ENCODE measurements around the gene WSB1.
"Not testable (repeated sequence)": the region's sequence is repeated elsewhere in the genome, so short reads cannot be mapped to it uniquely, and the experiment has no call there.

Gene WSB1

DNA sequence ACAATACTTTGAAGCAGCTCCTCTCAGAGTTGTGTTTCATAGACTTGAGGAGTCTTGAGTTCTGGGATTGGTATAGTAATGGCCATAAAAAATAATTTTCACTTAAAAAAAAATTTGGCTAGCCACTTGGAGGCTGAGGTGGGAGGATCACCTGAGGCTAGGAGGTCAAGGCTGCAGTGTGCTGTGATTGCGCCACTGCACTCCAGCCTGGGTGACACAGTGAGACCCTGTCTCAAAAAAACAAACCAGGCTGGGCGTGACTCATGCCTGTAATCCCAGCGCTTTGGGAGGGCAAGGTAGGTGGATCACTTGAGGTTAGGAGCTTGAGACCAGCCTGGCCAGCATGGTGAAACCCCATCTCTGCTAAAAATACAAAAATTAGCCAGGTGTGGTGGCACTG is 14.8 kb upstream of the WSB1 start:
- 86 to 95% methylated on average over 3 of the region's 3 CpGs for WGBS, 2 experiments
- H3K27ac ChIP-seq (ENCODE audit: insufficient read depth, low read depth, low read length, poor library complexity, severe bottlenecking); H3K4me3 ChIP-seq (ENCODE audit: insufficient read depth, low read depth, low read length); H3K4me1 ChIP-seq (ENCODE audit: control insufficient read depth, insufficient read depth, low read length); H3K9me3 ChIP-seq (ENCODE audit: control insufficient read depth, low read length); H3K36me3 ChIP-seq (ENCODE audit: control insufficient read depth, insufficient read depth, low read length); H3K27me3 ChIP-seq (ENCODE audit: control insufficient read depth, insufficient read depth, low read length, poor library complexity, severe bottlenecking): not testable (repeated sequence)

DNA sequence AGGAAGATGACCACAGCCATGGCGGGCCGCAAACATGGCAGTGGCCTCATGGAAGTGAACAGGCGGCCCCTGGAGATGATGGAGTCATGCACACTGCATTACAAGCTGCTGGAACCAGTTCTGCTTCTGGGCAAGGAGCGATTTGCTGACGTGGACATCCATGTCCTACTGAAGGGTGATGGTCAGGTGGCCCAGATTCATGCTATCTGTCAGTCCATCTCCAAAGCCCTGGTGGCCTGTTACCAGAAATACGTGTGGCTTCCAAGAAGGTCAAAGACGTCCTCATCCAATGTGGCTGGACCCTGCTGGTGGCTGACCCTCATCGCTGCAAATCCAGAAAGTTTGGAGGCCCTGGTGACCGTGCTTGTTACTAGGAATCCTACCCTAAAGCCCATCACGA is 13.4 kb upstream of the WSB1 start:
- no peaks in the 10 kb centered on the region for H3K27me3 ChIP-seq (ENCODE audit: control insufficient read depth, insufficient read depth, low read length, poor library complexity, severe bottlenecking)
- H3K4me1 ChIP-seq (ENCODE audit: control insufficient read depth, insufficient read depth, low read length), result peaks cover 4% of the 10 kb centered on the region
- H3K27ac ChIP-seq (ENCODE audit: insufficient read depth, low read depth, low read length, poor library complexity, severe bottlenecking), result no peak overlapping the region
- WGBS, 2 experiments, result 91 to 93% methylated on average over 9 to 10 of the region's 10 CpGs
- no peaks in the 10 kb centered on the region for H3K36me3 ChIP-seq (ENCODE audit: control insufficient read depth, insufficient read depth, low read length)
- H3K9me3 ChIP-seq (ENCODE audit: control insufficient read depth, low read length), result no peaks in the 10 kb centered on the region
- no peak overlapping the region for H3K4me3 ChIP-seq (ENCODE audit: insufficient read depth, low read depth, low read length)

DNA sequence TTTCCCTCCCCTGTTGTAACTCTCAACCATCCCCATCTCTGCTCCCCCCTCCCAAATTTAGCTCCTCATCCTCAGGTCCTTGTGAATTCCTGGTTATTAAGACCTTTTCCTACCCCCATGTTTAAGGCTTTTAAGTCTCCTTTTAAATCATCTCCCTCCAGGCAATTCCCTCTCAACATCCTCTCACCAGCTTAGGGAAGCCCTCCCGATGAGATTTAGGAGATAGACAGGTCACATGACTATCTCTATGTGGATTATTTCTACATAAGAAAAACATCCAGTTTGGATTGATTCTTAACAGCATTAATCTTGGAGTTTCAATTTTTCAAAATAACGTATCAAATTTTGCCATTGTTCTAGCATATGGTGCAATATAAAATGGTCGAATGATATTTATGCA is 12.5 kb upstream of the WSB1 start:
- 91 to 98% methylated on average over 3 of the region's 3 CpGs for WGBS, 2 experiments
- Histone ChIP-seq H3K4me1 (ENCODE audit: control insufficient read depth, insufficient read depth, low read length) (peaks cover 4% of the 10 kb centered on the region), H3K9me3 (ENCODE audit: control insufficient read depth, low read length) (no peaks in the 10 kb centered on the region), H3K36me3 (ENCODE audit: control insufficient read depth, insufficient read depth, low read length) (no peaks in the 10 kb centered on the region), H3K4me3 (ENCODE audit: insufficient read depth, low read depth, low read length) (no peak overlapping the region), H3K27me3 (ENCODE audit: control insufficient read depth, insufficient read depth, low read length, poor library complexity, severe bottlenecking) (no peaks in the 10 kb centered on the region), H3K27ac (ENCODE audit: insufficient read depth, low read depth, low read length, poor library complexity, severe bottlenecking) (no peak overlapping the region)

DNA sequence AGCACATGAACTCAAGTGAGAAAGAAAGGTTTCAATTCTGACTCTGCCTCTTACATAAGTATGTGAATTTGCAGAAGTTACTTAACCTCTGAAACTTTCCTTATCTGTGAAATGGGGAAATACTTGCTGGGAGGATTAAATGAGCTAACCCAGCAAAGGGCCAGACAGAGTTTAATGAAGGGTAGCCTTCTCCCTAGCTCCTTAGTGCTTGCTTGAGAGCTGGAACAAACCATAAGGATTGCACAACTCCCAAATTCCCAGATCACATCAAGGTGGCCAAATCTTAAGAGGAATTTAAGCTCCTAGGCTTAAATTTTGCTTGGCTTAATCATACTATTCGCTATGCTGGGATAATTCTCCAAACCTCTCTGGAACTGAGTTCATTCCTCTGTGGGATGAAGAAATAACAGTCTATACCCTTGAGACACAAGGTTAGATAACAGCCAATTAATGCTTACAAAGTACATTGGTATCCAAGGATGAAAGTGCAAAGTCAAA is 11.8 kb upstream of the WSB1 start:
- Histone ChIP-seq H3K27ac (ENCODE audit: insufficient read depth, low read depth, low read length, poor library complexity, severe bottlenecking) (no peak overlapping the region), H3K4me1 (ENCODE audit: control insufficient read depth, insufficient read depth, low read length) (no peaks in the 10 kb centered on the region), H3K4me3 (ENCODE audit: insufficient read depth, low read depth, low read length) (no peak overlapping the region), H3K27me3 (ENCODE audit: control insufficient read depth, insufficient read depth, low read length, poor library complexity, severe bottlenecking) (no peaks in the 10 kb centered on the region), H3K9me3 (ENCODE audit: control insufficient read depth, low read length) (no peaks in the 10 kb centered on the region), H3K36me3 (ENCODE audit: control insufficient read depth, insufficient read depth, low read length) (no peaks in the 10 kb centered on the region)
- 100% methylated on average over 1 of the region's 1 CpG for WGBS, 2 experiments

DNA sequence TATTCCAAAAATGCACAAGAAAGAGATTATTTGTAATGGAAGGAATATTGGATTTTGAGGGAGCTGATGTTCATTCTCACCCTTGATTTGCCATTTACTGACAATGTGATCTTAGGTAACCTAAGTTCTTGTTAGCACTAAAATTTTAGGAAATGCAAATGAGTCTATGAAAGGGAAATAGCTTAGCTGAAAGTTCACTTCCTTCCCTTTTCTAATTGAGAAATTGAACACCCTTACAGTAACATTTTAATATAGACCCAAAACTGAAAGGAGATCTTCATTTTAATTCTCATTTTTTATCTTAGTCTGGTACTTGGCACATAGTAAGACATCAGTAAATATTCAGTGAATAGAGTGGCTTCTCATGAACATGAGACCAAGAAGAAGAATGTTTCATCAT is 10.9 kb upstream of the WSB1 start:
- Histone ChIP-seq H3K4me1 (ENCODE audit: control insufficient read depth, insufficient read depth, low read length) (no peaks in the 10 kb centered on the region), H3K4me3 (ENCODE audit: insufficient read depth, low read depth, low read length) (no peak overlapping the region), H3K9me3 (ENCODE audit: control insufficient read depth, low read length) (no peaks in the 10 kb centered on the region), H3K36me3 (ENCODE audit: control insufficient read depth, insufficient read depth, low read length) (no peaks in the 10 kb centered on the region), H3K27me3 (ENCODE audit: control insufficient read depth, insufficient read depth, low read length, poor library complexity, severe bottlenecking) (no peaks in the 10 kb centered on the region), H3K27ac (ENCODE audit: insufficient read depth, low read depth, low read length, poor library complexity, severe bottlenecking) (no peak overlapping the region)

DNA sequence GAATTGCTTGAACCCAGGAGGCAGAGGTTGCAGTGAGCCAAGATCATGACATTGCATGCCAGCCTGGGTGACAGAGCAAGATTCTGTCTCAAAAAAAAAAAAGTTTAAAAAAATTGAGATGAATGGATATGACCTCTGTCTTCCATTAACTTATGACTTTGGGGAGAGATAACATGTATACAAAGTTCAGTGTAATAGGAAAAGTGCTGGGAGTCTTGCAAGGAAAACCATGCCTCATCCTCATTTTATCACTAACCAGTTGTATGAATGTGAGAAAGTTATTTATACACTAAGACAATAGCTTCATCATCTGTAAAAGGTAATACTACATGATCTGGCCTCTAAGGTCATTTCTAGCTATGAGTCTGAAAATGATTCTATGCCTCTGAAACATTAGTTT is 10.2 kb upstream of the WSB1 start:
- H3K36me3 ChIP-seq (ENCODE audit: control insufficient read depth, insufficient read depth, low read length), result no peaks in the 10 kb centered on the region
- no peaks in the 10 kb centered on the region for H3K9me3 ChIP-seq (ENCODE audit: control insufficient read depth, low read length)
- H3K27ac ChIP-seq (ENCODE audit: insufficient read depth, low read depth, low read length, poor library complexity, severe bottlenecking), result no peak overlapping the region
- H3K4me3 ChIP-seq (ENCODE audit: insufficient read depth, low read depth, low read length), result no peak overlapping the region
- no peaks in the 10 kb centered on the region for H3K27me3 ChIP-seq (ENCODE audit: control insufficient read depth, insufficient read depth, low read length, poor library complexity, severe bottlenecking)
- H3K4me1 ChIP-seq (ENCODE audit: control insufficient read depth, insufficient read depth, low read length), result no peaks in the 10 kb centered on the region

DNA sequence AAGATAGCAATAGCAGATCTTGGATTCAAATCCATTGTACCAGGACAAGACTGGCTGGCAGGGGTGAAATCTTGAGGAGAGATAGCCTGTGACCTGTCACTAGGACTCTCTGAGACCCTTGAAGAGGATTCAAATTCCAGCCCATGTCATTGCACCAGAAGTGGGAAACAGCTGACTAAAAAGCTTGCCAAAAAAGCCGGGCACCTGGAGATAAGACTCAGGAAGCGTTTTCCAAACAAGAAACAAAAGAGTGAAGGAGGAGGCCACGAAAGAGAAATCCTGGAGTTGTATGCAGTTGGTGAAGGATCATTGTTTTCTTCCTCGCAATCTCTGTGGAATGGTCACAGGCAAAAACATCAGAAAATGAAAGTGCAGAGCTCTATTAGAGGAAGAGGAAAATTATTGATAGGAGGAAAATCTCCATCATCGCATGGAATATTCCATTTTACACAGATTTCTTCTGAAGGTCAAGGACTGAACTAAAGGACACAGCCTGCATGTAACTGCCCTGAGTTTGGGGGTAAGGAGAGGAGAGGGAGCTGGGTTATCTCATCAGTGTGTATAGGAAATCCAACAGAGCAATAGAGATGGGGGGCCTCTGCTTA is 9.0 kb upstream of the WSB1 start:
- H3K9me3 ChIP-seq (ENCODE audit: control insufficient read depth, low read length), result no peaks in the 10 kb centered on the region
- H3K36me3 ChIP-seq (ENCODE audit: control insufficient read depth, insufficient read depth, low read length), result no peaks in the 10 kb centered on the region
- no peaks in the 10 kb centered on the region for H3K4me1 ChIP-seq (ENCODE audit: control insufficient read depth, insufficient read depth, low read length)
- H3K27me3 ChIP-seq (ENCODE audit: control insufficient read depth, insufficient read depth, low read length, poor library complexity, severe bottlenecking), result no peaks in the 10 kb centered on the region
- WGBS, 2 experiments, result 88 to 89% methylated on average over 5 of the region's 5 CpGs
- no peak overlapping the region for H3K27ac ChIP-seq (ENCODE audit: insufficient read depth, low read depth, low read length, poor library complexity, severe bottlenecking)
- H3K4me3 ChIP-seq (ENCODE audit: insufficient read depth, low read depth, low read length), result no peak overlapping the region

DNA sequence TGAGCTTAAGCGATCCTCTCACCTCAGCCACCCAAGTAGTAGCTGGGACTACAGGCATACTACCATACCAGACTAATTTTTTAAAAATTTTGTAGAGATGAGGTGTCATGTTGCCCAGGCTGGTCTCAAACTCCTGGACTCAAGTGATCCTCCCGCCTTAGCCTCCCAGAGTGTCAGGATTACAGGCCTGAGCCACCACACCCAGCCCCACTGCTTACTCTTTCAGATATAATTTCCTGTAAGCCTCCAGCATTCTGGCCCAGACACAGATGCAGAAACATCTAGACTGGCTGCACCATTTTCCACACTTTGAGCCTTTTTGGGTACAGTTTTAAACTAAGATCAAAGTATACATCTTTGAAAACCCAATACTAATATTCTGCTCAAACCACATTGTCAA is 8.4 kb upstream of the WSB1 start:
- Histone ChIP-seq H3K36me3 (ENCODE audit: control insufficient read depth, insufficient read depth, low read length) (no peaks in the 10 kb centered on the region), H3K4me1 (ENCODE audit: control insufficient read depth, insufficient read depth, low read length) (no peaks in the 10 kb centered on the region), H3K4me3 (ENCODE audit: insufficient read depth, low read depth, low read length) (no peak overlapping the region), H3K9me3 (ENCODE audit: control insufficient read depth, low read length) (no peaks in the 10 kb centered on the region), H3K27me3 (ENCODE audit: control insufficient read depth, insufficient read depth, low read length, poor library complexity, severe bottlenecking) (no peaks in the 10 kb centered on the region), H3K27ac (ENCODE audit: insufficient read depth, low read depth, low read length, poor library complexity, severe bottlenecking) (no peak overlapping the region)
- WGBS, 2 experiments, result 85 to 89% methylated on average over 2 of the region's 2 CpGs

DNA sequence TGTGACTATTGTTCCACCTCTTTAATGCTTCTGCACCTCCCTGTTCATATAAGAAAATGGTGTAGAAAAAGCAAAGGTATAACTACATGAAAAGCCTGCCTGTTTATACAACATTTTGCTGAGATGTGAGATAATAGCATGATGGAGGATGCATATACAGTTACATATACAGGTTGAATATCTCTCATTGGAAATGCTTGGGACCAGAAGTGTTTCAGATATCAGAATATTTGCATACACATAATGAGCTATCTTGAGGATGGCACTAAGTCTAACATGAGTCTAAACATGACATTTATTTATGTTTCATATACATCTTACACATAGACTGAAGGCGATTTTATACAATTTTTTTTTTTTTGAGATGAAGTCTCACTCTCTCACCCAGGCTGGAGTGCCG is 5.7 kb upstream of the WSB1 start:
- H3K4me3 ChIP-seq (ENCODE audit: insufficient read depth, low read depth, low read length), result no peak overlapping the region
- H3K36me3 ChIP-seq (ENCODE audit: control insufficient read depth, insufficient read depth, low read length), result no peaks in the 10 kb centered on the region
- H3K27me3 ChIP-seq (ENCODE audit: control insufficient read depth, insufficient read depth, low read length, poor library complexity, severe bottlenecking), result no peaks in the 10 kb centered on the region
- no peaks in the 10 kb centered on the region for H3K9me3 ChIP-seq (ENCODE audit: control insufficient read depth, low read length)
- H3K27ac ChIP-seq (ENCODE audit: insufficient read depth, low read depth, low read length, poor library complexity, severe bottlenecking), result no peak overlapping the region
- H3K4me1 ChIP-seq (ENCODE audit: control insufficient read depth, insufficient read depth, low read length), result no peaks in the 10 kb centered on the region
- WGBS, 2 experiments, result 90 to 94% methylated on average over 2 of the region's 2 CpGs

DNA sequence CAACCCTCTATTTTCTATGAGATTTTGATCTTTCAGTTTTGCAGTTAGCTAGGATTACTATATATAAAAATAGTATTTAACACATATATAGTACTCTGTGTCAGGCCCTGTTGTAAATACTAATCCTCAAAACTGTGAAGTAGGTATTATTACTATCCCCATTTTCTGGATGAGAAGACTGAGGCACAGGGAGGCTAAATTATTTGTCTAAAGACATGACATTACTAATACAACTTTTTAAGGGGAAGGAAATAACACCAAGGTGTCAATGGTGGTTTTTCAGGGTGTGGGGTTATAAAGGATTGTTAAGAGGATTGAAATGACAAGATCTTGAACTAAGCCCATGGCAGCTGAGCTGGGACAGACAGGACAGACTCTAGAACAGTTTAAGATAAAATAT is 4.1 kb upstream of the WSB1 start:
- H3K36me3 ChIP-seq (ENCODE audit: control insufficient read depth, insufficient read depth, low read length), result no peaks in the 10 kb centered on the region
- no peak overlapping the region for H3K4me3 ChIP-seq (ENCODE audit: insufficient read depth, low read depth, low read length)
- H3K27ac ChIP-seq (ENCODE audit: insufficient read depth, low read depth, low read length, poor library complexity, severe bottlenecking), result no peak overlapping the region
- no peaks in the 10 kb centered on the region for H3K9me3 ChIP-seq (ENCODE audit: control insufficient read depth, low read length)
- H3K4me1 ChIP-seq (ENCODE audit: control insufficient read depth, insufficient read depth, low read length), result no peaks in the 10 kb centered on the region
- no peaks in the 10 kb centered on the region for H3K27me3 ChIP-seq (ENCODE audit: control insufficient read depth, insufficient read depth, low read length, poor library complexity, severe bottlenecking)

Measured in ectodermal cell (in vitro differentiated cells).